Measurements from ENCODE around the gene PTTG1. TPM values are rescaled to one million over a fixed set of nuclear protein-coding genes. Genes with fewer than 3 reads are reported as not detected.

The PTTG1 gene
- polyA plus RNA-seq, 1 of the 3 experiments (the other 2 are of a cell fraction): 279 TPM

GRCh38 chr5:160399402-160400353 lies 22.0 kb upstream of the PTTG1 start, which contains the start of gene FAM200C:
TSS of gene FAM200C (minus strand) at chr5:160400054. CDS start at chr5:160395490, 4,564 bp downstream.
- no peaks in the 10 kb centered on the region for H4K20me1 ChIP-seq (ENCODE audit: insufficient read depth)
- H3K4me1 ChIP-seq (ENCODE audit: control insufficient read depth in 1 of 2, insufficient read depth in 2 of 2, low read depth in 1 of 2, low read length in 1 of 2): peaks cover 0 to 9% of the 10 kb centered on the region in 2 experiments; a peak in 2 of 4 replicates
- H3K79me2 ChIP-seq (ENCODE audit: insufficient read depth): peaks cover 49% of the 10 kb centered on the region
- H3K9me2 ChIP-seq: no peaks in the 10 kb centered on the region
- no peaks in the 10 kb centered on the region for H3K9me3 ChIP-seq
- ChIA-PET POLR2A (interaction anchor here (0.6 to 1.5 kb wide), 5 partner anchors 86 to 390 kb away, joined by 3 to 5 read pairs (median 4); partner anchors contain the start of gene TTC1), CTCF (interaction anchor here (1.5 to 3.7 kb wide), 3 partner anchors 9 to 413 kb away, joined by 4 to 26 read pairs (median 14); no protein-coding TSS in a partner anchor)
- H3F3A ChIP-seq (replicated peaks; ENCODE audit: insufficient read depth): peaks cover 11% of the 10 kb centered on the region
- peak within 1 kb of the TSS; percentile 80 to 85 for H3K4me3 ChIP-seq (ENCODE audit: low read depth in 2 of 2, low read length in 1 of 2)
- H3K4me2 ChIP-seq: peak within 1 kb of the TSS; percentile 87
- WGBS (ENCODE audit: low lambda C conversion rate): 1% methylated on average over 35 of the region's 41 CpGs
- H2AFZ ChIP-seq (ENCODE audit: low read depth): peak within 1 kb of the TSS; percentile 88
- H3K27ac ChIP-seq (ENCODE audit: low read depth in 2 of 2, low read length in 1 of 2): peak within 1 kb of the TSS; percentile 84 to 96
- TF ChIP-seq, protein P1, sequence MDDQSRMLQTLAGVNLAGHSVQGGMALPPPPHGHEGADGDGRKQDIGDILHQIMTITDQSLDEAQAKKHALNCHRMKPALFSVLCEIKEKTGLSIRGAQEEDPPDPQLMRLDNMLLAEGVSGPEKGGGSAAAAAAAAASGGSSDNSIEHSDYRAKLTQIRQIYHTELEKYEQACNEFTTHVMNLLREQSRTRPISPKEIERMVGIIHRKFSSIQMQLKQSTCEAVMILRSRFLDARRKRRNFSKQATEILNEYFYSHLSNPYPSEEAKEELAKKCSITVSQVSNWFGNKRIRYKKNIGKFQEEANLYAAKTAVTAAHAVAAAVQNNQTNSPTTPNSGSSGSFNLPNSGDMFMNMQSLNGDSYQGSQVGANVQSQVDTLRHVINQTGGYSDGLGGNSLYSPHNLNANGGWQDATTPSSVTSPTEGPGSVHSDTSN (IDR thresholded peaks at IDR 0.05): 0 out of 2 replicates have a peak, but pooled peaks have one; percentile 4
- TF ChIP-seq EP300 (IDR thresholded peaks at IDR 0.05; ENCODE audit: borderline replicate concordance in 1 of 2, low read depth in 1 of 2, low read length in 1 of 2): no peak
- peak; percentile 91 for TF ChIP-seq NRF1 (IDR thresholded peaks at IDR 0.05; ENCODE audit: low read depth, low read length)
- TF ChIP-seq ZBTB33 (IDR thresholded peaks at IDR 0.05; ENCODE audit: borderline replicate concordance, low read depth): no peak
- TF ChIP-seq USF1 (IDR thresholded peaks at IDR 0.05; ENCODE audit: borderline replicate concordance, low read depth): no peak
- TF ChIP-seq, protein P2, sequence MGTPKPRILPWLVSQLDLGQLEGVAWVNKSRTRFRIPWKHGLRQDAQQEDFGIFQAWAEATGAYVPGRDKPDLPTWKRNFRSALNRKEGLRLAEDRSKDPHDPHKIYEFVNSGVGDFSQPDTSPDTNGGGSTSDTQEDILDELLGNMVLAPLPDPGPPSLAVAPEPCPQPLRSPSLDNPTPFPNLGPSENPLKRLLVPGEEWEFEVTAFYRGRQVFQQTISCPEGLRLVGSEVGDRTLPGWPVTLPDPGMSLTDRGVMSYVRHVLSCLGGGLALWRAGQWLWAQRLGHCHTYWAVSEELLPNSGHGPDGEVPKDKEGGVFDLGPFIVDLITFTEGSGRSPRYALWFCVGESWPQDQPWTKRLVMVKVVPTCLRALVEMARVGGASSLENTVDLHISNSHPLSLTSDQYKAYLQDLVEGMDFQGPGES (IDR thresholded peaks at IDR 0.05; ENCODE audit: low read depth, low read length): no peak
- TF ChIP-seq POLR2AphosphoS5 (IDR thresholded peaks at IDR 0.05; ENCODE audit: low read depth, low read length): peak; percentile 96
- no peak for TF ChIP-seq CHD2 (IDR thresholded peaks at IDR 0.05; ENCODE audit: low read length, partially characterized antibody)
- peak; percentile 23; the same call in 1 of the 2 replicates for TF ChIP-seq GATA2 (CRISPR knock-in tag; IDR thresholded peaks at IDR 0.05)
- no peak for TF ChIP-seq FOXM1 (IDR thresholded peaks at IDR 0.05; ENCODE audit: low read depth)
- TF ChIP-seq MEF2A (IDR thresholded peaks at IDR 0.05; ENCODE audit: borderline replicate concordance, low read depth): no peak
- TF ChIP-seq, protein P3, sequence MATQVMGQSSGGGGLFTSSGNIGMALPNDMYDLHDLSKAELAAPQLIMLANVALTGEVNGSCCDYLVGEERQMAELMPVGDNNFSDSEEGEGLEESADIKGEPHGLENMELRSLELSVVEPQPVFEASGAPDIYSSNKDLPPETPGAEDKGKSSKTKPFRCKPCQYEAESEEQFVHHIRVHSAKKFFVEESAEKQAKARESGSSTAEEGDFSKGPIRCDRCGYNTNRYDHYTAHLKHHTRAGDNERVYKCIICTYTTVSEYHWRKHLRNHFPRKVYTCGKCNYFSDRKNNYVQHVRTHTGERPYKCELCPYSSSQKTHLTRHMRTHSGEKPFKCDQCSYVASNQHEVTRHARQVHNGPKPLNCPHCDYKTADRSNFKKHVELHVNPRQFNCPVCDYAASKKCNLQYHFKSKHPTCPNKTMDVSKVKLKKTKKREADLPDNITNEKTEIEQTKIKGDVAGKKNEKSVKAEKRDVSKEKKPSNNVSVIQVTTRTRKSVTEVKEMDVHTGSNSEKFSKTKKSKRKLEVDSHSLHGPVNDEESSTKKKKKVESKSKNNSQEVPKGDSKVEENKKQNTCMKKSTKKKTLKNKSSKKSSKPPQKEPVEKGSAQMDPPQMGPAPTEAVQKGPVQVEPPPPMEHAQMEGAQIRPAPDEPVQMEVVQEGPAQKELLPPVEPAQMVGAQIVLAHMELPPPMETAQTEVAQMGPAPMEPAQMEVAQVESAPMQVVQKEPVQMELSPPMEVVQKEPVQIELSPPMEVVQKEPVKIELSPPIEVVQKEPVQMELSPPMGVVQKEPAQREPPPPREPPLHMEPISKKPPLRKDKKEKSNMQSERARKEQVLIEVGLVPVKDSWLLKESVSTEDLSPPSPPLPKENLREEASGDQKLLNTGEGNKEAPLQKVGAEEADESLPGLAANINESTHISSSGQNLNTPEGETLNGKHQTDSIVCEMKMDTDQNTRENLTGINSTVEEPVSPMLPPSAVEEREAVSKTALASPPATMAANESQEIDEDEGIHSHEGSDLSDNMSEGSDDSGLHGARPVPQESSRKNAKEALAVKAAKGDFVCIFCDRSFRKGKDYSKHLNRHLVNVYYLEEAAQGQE (IDR thresholded peaks at IDR 0.05; ENCODE audit: low read depth, low read length): peak; percentile 27; the same call in 1 of the 2 replicates
- TF ChIP-seq JUND (IDR thresholded peaks at IDR 0.05): no peak
- TF ChIP-seq YY1 (IDR thresholded peaks at IDR 0.05; ENCODE audit: low read depth): peak; percentile 67; the same call in 1 of the 2 replicates
- TF ChIP-seq RFX5 (IDR thresholded peaks at IDR 0.05; ENCODE audit: low read length): no peak
- peak; percentile 26 for TF ChIP-seq TCF12 (IDR thresholded peaks at IDR 0.05)
- no peak for TF ChIP-seq RCOR1 (IDR thresholded peaks at IDR 0.05; ENCODE audit: low read length)
- TF ChIP-seq TAF1 (IDR thresholded peaks at IDR 0.05; ENCODE audit: borderline replicate concordance, low read depth, low read length): peak; percentile 68; the same call in 1 of the 2 replicates
- peak; percentile 60; the same call in 1 of the 2 replicates for TF ChIP-seq SIN3A (IDR thresholded peaks at IDR 0.05; ENCODE audit: borderline replicate concordance, low read depth, low read length)
- TF ChIP-seq RXRA (IDR thresholded peaks at IDR 0.05; ENCODE audit: borderline replicate concordance, low read depth): no peak
- H3K9ac ChIP-seq: peak within 1 kb of the TSS; percentile 98
- DNase-seq: peak; percentile 96
- peaks cover 24 to 39% of the 10 kb centered on the region in 2 experiments for H3K36me3 ChIP-seq (replicated peaks in 1 of 2; ENCODE audit: control insufficient read depth in 1 of 2, insufficient read depth in 2 of 2, low read length in 1 of 2)
- no peaks in the 10 kb centered on the region for H3K27me3 ChIP-seq (ENCODE audit: insufficient read depth)

All from SK-N-SH (cell line).